A549 (cell line): ENCODE results near the gene ZNF425.

Experiments used
- EHMT2 ChIP-seq: fragments of 200-600 bp; sonication (generic); IDR thresholded peaks from 2 replicates; pipeline ENCODE4 v1.6.1; 2016; ENCODE audit warnings: antibody characterized with exemption, low read depth, mild to moderate bottlenecking, moderate library complexity
- NFE2L2 ChIP-seq: fragments of 150-350 bp; conservative IDR thresholded peaks from 2 replicates; pipeline ENCODE4 v1.6.1; 2014; ENCODE audit warnings: low read length
- POLR2A ChIP-seq: IDR thresholded peaks from 2 replicates; pipeline ENCODE4 v1.6.1; 2012; ENCODE audit warnings: mild to moderate bottlenecking, low read length
- POLR2AphosphoS2 ChIP-seq: conservative IDR thresholded peaks from 2 replicates; pipeline ENCODE4 v1.6.1; 2012; ENCODE audit warnings: low read length, improper control_type of control experiment, inconsistent platforms
- TF ChIP-seq, protein P1 (sequence below): fragments of >200 bp; sonication (Bioruptor Twin); formaldehyde crosslinking; IDR thresholded peaks from 3 replicates; pipeline ENCODE4 v1.5.1; 2016
- TF ChIP-seq, protein P2 (sequence below): IDR thresholded peaks from 2 replicates; pipeline ENCODE4 v1.6.1; 2012

DNA sequence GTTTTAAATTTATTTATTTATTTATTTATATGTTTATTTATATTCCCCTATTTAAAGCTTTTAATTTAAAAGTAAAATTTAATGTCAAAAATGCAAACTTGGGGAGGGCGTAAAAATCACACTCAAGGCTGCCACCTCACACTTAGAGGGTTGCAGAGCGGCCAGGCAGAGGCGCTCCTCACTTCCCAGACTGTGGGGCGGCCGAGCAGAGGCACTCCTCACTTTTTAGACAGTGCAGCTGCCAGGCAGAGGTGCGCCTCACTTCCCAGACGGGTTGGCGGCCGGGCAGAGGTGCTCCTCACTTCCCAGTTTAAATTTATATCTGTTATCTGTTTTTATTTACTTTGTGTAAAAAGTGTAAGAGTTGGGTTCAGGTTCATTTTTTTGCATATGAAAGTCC lies 10.0 kb upstream of the ZNF425 start:
- TF ChIP-seq, protein P1, sequence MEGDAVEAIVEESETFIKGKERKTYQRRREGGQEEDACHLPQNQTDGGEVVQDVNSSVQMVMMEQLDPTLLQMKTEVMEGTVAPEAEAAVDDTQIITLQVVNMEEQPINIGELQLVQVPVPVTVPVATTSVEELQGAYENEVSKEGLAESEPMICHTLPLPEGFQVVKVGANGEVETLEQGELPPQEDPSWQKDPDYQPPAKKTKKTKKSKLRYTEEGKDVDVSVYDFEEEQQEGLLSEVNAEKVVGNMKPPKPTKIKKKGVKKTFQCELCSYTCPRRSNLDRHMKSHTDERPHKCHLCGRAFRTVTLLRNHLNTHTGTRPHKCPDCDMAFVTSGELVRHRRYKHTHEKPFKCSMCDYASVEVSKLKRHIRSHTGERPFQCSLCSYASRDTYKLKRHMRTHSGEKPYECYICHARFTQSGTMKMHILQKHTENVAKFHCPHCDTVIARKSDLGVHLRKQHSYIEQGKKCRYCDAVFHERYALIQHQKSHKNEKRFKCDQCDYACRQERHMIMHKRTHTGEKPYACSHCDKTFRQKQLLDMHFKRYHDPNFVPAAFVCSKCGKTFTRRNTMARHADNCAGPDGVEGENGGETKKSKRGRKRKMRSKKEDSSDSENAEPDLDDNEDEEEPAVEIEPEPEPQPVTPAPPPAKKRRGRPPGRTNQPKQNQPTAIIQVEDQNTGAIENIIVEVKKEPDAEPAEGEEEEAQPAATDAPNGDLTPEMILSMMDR = no peak
- TF ChIP-seq, protein P2, sequence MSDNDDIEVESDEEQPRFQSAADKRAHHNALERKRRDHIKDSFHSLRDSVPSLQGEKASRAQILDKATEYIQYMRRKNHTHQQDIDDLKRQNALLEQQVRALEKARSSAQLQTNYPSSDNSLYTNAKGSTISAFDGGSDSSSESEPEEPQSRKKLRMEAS = no peak
- TF ChIP-seq POLR2A (no peak), NFE2L2 (no peak), POLR2AphosphoS2 (no peak), EHMT2 (no peak)
